H9 (cell line): ENCODE data around the gene ADNP2. TPM values are rescaled to one million over a fixed set of nuclear protein-coding genes. Genes with fewer than 3 reads are reported as not detected.

Experiments used
- DNase-seq: peaks from one replicate; pipeline ENCODE4 v3.0.0-alpha.2; 2017
- H2AFZ ChIP-seq: one replicate; pipeline ENCODE4 v1.6.1; 2013; ENCODE audit warnings: mild to moderate bottlenecking, low read length, control low read depth, moderate library complexity
- H2AK5ac ChIP-seq: 2 replicates; pipeline ENCODE4 v1.6.1; 2013; ENCODE audit warnings: low read length, control low read depth, mixed read lengths; ENCODE audit not compliant: insufficient read length
- H2BK120ac ChIP-seq: one replicate; pipeline ENCODE4 v1.6.1; 2013; ENCODE audit warnings: low read depth, mild to moderate bottlenecking, low read length, control low read depth, inconsistent platforms; ENCODE audit not compliant: poor library complexity, severe bottlenecking
- H2BK12ac ChIP-seq: 2 replicates; pipeline ENCODE4 v1.6.1; 2013; ENCODE audit warnings: low read length, control low read depth, mixed read lengths, low read depth; ENCODE audit not compliant: insufficient read length
- H2BK15ac ChIP-seq: 2 replicates; pipeline ENCODE4 v1.6.1; 2013; ENCODE audit warnings: low read depth, low read length, control low read depth
- H2BK20ac ChIP-seq: one replicate; pipeline ENCODE4 v1.6.1; 2013; ENCODE audit warnings: low read depth, mild to moderate bottlenecking, low read length, control low read depth, inconsistent platforms; ENCODE audit not compliant: poor library complexity, severe bottlenecking
- H2BK5ac ChIP-seq: 2 replicates; pipeline ENCODE4 v1.6.1; 2013; ENCODE audit warnings: low read length, control low read depth, mixed read lengths; ENCODE audit not compliant: insufficient read length
- H3K14ac ChIP-seq: 2 replicates; pipeline ENCODE4 v1.6.1; 2013; ENCODE audit warnings: low read length, control low read depth; ENCODE audit not compliant: insufficient read depth
- H3K18ac ChIP-seq: 2 replicates; pipeline ENCODE4 v1.6.1; 2013; ENCODE audit warnings: low read depth, mild to moderate bottlenecking, mixed read lengths, low read length, control low read depth; ENCODE audit not compliant: insufficient read length
- H3K23ac ChIP-seq: 2 replicates; pipeline ENCODE4 v1.6.1; 2013; ENCODE audit warnings: low read length, control low read depth, mixed read lengths, low read depth; ENCODE audit not compliant: insufficient read length
- H3K23me2 ChIP-seq: 2 replicates; pipeline ENCODE4 v1.6.1; 2013; ENCODE audit warnings: low read depth, mild to moderate bottlenecking, mixed read lengths, low read length, control low read depth; ENCODE audit not compliant: insufficient read length, poor library complexity, severe bottlenecking
- H3K27ac ChIP-seq: 2 replicates; pipeline ENCODE4 v1.5.1; 2013; ENCODE audit warnings: low read length, control low read depth, mixed read lengths, low read depth; ENCODE audit not compliant: insufficient read length
- H3K27me3 ChIP-seq: 2 replicates; pipeline ENCODE4 v1.6.1; 2013; ENCODE audit warnings: low read length, control low read depth, inconsistent platforms; ENCODE audit not compliant: insufficient read depth
- H3K4ac ChIP-seq: 2 replicates; pipeline ENCODE4 v1.6.1; 2013; ENCODE audit warnings: low read depth, mild to moderate bottlenecking, control low read depth, inconsistent platforms, low read length, moderate library complexity
- H3K4me1 ChIP-seq: 2 replicates; pipeline ENCODE4 v1.6.1; 2013; ENCODE audit warnings: low read length, control low read depth, inconsistent platforms; ENCODE audit not compliant: insufficient read depth
- H3K4me2 ChIP-seq: 2 replicates; pipeline ENCODE4 v1.6.1; 2013; ENCODE audit warnings: low read length, control low read depth, mixed read lengths; ENCODE audit not compliant: insufficient read length, insufficient read depth
- H3K56ac ChIP-seq: 2 replicates; pipeline ENCODE4 v1.6.1; 2013; ENCODE audit warnings: low read depth, mild to moderate bottlenecking, mixed read lengths, low read length, control low read depth; ENCODE audit not compliant: insufficient read length
- H3K79me1 ChIP-seq: 2 replicates; pipeline ENCODE4 v1.6.1; 2013; ENCODE audit warnings: low read depth, mild to moderate bottlenecking, moderate library complexity, low read length, control low read depth, inconsistent platforms; ENCODE audit not compliant: insufficient read depth, poor library complexity, severe bottlenecking
- H3K79me2 ChIP-seq: 2 replicates; pipeline ENCODE4 v1.6.1; 2013; ENCODE audit warnings: low read length, control low read depth, inconsistent platforms; ENCODE audit not compliant: insufficient read depth
- H3K9ac ChIP-seq: 2 replicates; pipeline ENCODE4 v1.6.1; 2013; ENCODE audit warnings: low read length, control low read depth, mixed read lengths; ENCODE audit not compliant: insufficient read length; ENCODE audit errors: extremely low read depth
- H3K9me3 ChIP-seq: one replicate; pipeline ENCODE4 v1.6.1; 2013; ENCODE audit warnings: low read depth, low read length, inconsistent platforms; ENCODE audit not compliant: control insufficient read depth
- H3T11ph ChIP-seq: one replicate; pipeline ENCODE4 v1.6.1; 2013; ENCODE audit warnings: mild to moderate bottlenecking, low read length, control low read depth, inconsistent platforms
- H4K20me1 ChIP-seq: one replicate; pipeline ENCODE4 v1.6.1; 2013; ENCODE audit not compliant: control insufficient read depth, insufficient read length, insufficient read depth
- H4K5ac ChIP-seq: 2 replicates; pipeline ENCODE4 v1.6.1; 2013; ENCODE audit warnings: low read depth, mild to moderate bottlenecking, mixed read lengths, low read length, control low read depth; ENCODE audit not compliant: insufficient read length
- H4K8ac ChIP-seq: replicated peaks from 2 replicates; pipeline ENCODE4 v1.6.1; 2013; ENCODE audit warnings: low read length, control low read depth, mixed read lengths, low read depth; ENCODE audit not compliant: insufficient read length
- H4K91ac ChIP-seq: 2 replicates; pipeline ENCODE4 v1.6.1; 2013; ENCODE audit warnings: low read depth, mild to moderate bottlenecking, moderate library complexity, mixed read lengths, low read length, control low read depth; ENCODE audit not compliant: insufficient read length
- H3K27ac Mint-ChIP-seq, 3 experiments: 2 replicates in 2 of 3; 3 replicates in 1 of 3; pipeline ENCODE4 v1.8.0; 2020 to 2021; ENCODE audit warnings: mixed read lengths in 3 of 3, mild to moderate bottlenecking in 1 of 3, moderate library complexity in 1 of 3
- H3K27me3 Mint-ChIP-seq: 2 replicates; pipeline ENCODE4 v1.8.0; 2021; ENCODE audit warnings: low read depth, mild to moderate bottlenecking, moderate library complexity, mixed read lengths
- H3K36me3 Mint-ChIP-seq, 3 experiments: 2 replicates in 2 of 3; 3 replicates in 1 of 3; pipeline ENCODE4 v1.8.0; 2020 to 2021; ENCODE audit warnings: low read depth in 3 of 3, mixed read lengths in 3 of 3; ENCODE audit not compliant: insufficient read depth in 1 of 3
- H3K4me1 Mint-ChIP-seq, 2 experiments: 2 replicates each; pipeline ENCODE4 v1.8.0; 2020; ENCODE audit warnings: mixed read lengths in 2 of 2
- H3K4me3 Mint-ChIP-seq, 2 experiments: 2 replicates in 1 of 2; 3 replicates in 1 of 2; pipeline ENCODE4 v1.8.0; 2020 to 2021; ENCODE audit warnings: mild to moderate bottlenecking in 2 of 2, mixed read lengths in 2 of 2, moderate library complexity in 1 of 2
- H3K9me3 Mint-ChIP-seq, 2 experiments: 2 replicates in 1 of 2; 3 replicates in 1 of 2; pipeline ENCODE4 v1.8.0; 2020; ENCODE audit warnings: mild to moderate bottlenecking in 2 of 2, mixed read lengths in 2 of 2, moderate library complexity in 1 of 2
- WGBS: extraction: QIAGEN DNeasy Blood & Tissue Kit; methylation state at CpG from one replicate; pipeline ENCODE4 v1.1.7; 2013; ENCODE audit warnings: missing lambda C conversion rate, low lambda C conversion rate, mixed read lengths; ENCODE audit not compliant: insufficient read length; ENCODE audit errors: extremely low coverage; 5-methylcytosine and 5-hydroxymethylcytosine counted together
- total RNA-seq: library from RNA; stranded (reverse); gene quantifications from 2 replicates; pipeline ENCODE4 v1.2.1, GENCODE V29; 2021
- TF ChIP-seq, protein P1 (sequence below): fragments of 200-600 bp; sonication (generic); conservative IDR thresholded peaks from 3 replicates; pipeline ENCODE4 v1.8.0; 2021; ENCODE audit warnings: antibody characterized with exemption, mild to moderate bottlenecking

Gene ADNP2
- total RNA-seq, 1 experiment from 2014 or later = 53.5 TPM

DNA sequence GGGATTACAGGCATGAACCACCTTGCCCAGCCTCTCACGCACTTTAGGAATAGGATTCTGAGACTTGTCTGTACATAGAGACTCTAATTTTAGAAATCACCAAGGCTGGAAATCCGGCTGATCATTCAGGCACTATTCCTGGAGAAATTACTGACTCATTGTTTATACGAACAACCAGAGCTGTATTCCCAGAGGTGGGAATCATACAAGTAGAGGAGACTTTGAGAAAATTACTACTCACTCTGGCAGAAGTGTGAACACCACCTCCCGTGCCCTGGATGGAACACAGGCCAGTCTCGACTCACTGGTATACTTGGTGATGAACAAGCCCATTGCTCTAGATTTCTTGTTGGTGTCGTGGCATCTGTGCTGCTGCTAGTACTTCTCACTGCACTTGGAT, 5.8 kb upstream of the ADNP2 start:
- Histone ChIP-seq H4K5ac (no peak overlapping the region), H3K9ac (no peak overlapping the region), H2BK15ac (no peak overlapping the region), H3K4me1 (peaks cover 12% of the 10 kb centered on the region; the same call in 1 of the 2 replicates), H4K91ac (no peak overlapping the region), H2BK20ac (no peak overlapping the region), H3K4me2 (no peak overlapping the region), H2BK120ac (no peak overlapping the region), H4K8ac (no peak overlapping the region), H2AK5ac (no peak overlapping the region), H3K79me2 (no peaks in the 10 kb centered on the region), H3K27me3 (no peaks in the 10 kb centered on the region), H3K4ac (no peak overlapping the region), H2BK12ac (no peak overlapping the region), H3K9me3 (no peaks in the 10 kb centered on the region), H3K14ac (no peak overlapping the region), H3K27ac (no peak overlapping the region), H3K18ac (no peak overlapping the region), H3K79me1 (no peaks in the 10 kb centered on the region), H3K56ac (no peak overlapping the region), H2AFZ (no peak overlapping the region), H2BK5ac (no peak overlapping the region), H4K20me1 (no peaks in the 10 kb centered on the region), H3T11ph (no peak overlapping the region), H3K23me2 (no peaks in the 10 kb centered on the region), H3K23ac (no peak overlapping the region)
- H3K4me1 Mint-ChIP-seq = peaks cover 50 to 51% of the 10 kb centered on the region in 2 experiments
- H3K4me3 Mint-ChIP-seq = no peak overlapping the region
- peaks cover 3% of the 10 kb centered on the region; the same call in 1 of the 2 replicates for H3K27me3 Mint-ChIP-seq
- no peak for DNase-seq
- no CpG with 5 or more reads among the region's 6 CpGs for WGBS
- peak overlapping the region in 1 of 3 experiments; percentile 25; a peak in 1 of 7 replicates for H3K27ac Mint-ChIP-seq
- peaks cover 5 to 6% of the 10 kb centered on the region in 2 experiments; a peak in 4 of 5 replicates for H3K9me3 Mint-ChIP-seq
- TF ChIP-seq, protein P1, sequence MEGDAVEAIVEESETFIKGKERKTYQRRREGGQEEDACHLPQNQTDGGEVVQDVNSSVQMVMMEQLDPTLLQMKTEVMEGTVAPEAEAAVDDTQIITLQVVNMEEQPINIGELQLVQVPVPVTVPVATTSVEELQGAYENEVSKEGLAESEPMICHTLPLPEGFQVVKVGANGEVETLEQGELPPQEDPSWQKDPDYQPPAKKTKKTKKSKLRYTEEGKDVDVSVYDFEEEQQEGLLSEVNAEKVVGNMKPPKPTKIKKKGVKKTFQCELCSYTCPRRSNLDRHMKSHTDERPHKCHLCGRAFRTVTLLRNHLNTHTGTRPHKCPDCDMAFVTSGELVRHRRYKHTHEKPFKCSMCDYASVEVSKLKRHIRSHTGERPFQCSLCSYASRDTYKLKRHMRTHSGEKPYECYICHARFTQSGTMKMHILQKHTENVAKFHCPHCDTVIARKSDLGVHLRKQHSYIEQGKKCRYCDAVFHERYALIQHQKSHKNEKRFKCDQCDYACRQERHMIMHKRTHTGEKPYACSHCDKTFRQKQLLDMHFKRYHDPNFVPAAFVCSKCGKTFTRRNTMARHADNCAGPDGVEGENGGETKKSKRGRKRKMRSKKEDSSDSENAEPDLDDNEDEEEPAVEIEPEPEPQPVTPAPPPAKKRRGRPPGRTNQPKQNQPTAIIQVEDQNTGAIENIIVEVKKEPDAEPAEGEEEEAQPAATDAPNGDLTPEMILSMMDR = no peak
- H3K36me3 Mint-ChIP-seq = peaks cover 0 to 6% (median 5%) of the 10 kb centered on the region in 3 experiments; a peak in 2 of 7 replicates
